Measurements from ENCODE around the gene RABGGTA. TPM values are rescaled to one million over a fixed set of nuclear protein-coding genes. Genes with fewer than 3 reads are reported as not detected.

Gene RABGGTA
- polyA plus RNA-seq, 3 donors, result 34.5 to 125 (median 35.4) TPM

DNA sequence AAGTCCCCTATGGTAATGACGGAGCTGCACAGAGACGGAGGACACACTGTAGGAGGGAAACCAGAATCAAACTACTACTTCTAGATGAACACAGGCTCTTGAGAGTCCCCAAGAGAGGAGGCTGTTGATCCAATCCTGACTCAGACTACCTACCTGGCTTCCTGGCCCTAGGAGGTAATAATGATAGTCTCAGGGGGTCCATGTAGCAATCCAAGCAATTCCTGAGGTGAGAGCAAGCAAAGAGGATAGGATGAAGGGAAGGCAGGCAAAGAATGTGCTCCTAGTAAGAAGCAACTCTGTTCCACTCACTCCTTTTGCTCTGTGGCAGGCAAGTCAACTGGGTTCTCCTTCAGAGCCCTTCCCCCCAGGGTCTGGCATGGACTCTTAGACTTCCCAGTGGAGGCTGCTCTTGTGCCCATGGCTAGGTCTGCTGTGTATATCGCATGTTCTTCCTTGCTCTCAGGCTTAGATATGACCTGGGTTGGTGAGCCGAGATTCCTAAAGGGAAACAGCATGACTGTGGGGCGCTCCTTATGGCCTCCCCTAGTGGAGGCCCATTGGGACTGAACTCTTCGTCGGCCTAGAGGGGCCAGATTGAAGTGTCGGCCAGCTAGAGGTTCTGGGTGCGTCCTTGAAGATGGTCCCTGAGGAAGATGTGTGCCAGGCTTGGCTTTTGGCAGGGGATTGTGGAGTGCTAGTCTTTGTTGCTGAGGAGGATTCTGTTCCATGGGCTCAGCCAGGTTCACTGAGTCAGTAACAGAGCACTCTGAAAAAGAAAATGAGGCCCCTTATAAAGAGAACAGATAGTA is 31.1 kb downstream of the RABGGTA start:
- DNase-seq, result no peak
- Mint-ChIP-seq H3K27ac (peak overlapping the region in 5 of 7 donors; percentile 19 to 88 (median 79)), H3K4me1 (peaks cover 66% of the 10 kb centered on the region), H3K27me3 (ENCODE audit: low read depth in 3 of 3) (no peaks in the 10 kb centered on the region), H3K4me3 (no peak overlapping the region), H3K36me3 (peaks cover 56 to 59% of the 10 kb centered on the region in 2 donors), H3K9me3 (peaks cover 0 to 2% (median 0%) of the 10 kb centered on the region in 7 donors)
- Histone ChIP-seq H3K79me2 (ENCODE audit: insufficient read depth, low read length) (peaks cover 55% of the 10 kb centered on the region), H3K4me2 (replicated peaks; ENCODE audit: extremely low read depth, low read length, poor library complexity, severe bottlenecking) (peak overlapping the region; percentile 80), H3K9me3 (replicated peaks in 1 of 2; ENCODE audit: control insufficient read depth in 1 of 2, insufficient read depth in 1 of 2, low read length in 2 of 2) (no peaks in the 10 kb centered on the region), H3K36me3 (replicated peaks in 1 of 2; ENCODE audit: control insufficient read depth in 1 of 2, insufficient read depth in 2 of 2, low read length in 2 of 2) (peaks cover 56 to 61% of the 10 kb centered on the region in 2 donors), H4K20me1 (ENCODE audit: insufficient read depth, low read length) (peaks cover 68% of the 10 kb centered on the region), H3K27ac (ENCODE audit: low read depth in 1 of 2, low read length in 2 of 2) (peak overlapping the region in 1 of 2 donors; percentile 45), H3K9ac (ENCODE audit: insufficient read depth, low read length, poor library complexity, severe bottlenecking) (no peak overlapping the region), H3K4me1 (ENCODE audit: control insufficient read depth in 1 of 2, insufficient read depth in 2 of 2, low read length in 2 of 2) (peaks cover 45 to 68% of the 10 kb centered on the region in 2 donors), H2AFZ (ENCODE audit: insufficient read depth, low read depth, low read length, poor library complexity, severe bottlenecking) (no peak overlapping the region), H3K27me3 (ENCODE audit: control insufficient read depth in 2 of 2, insufficient read depth in 2 of 2, low read length in 2 of 2) (no peaks in the 10 kb centered on the region), H3K4me3 (replicated peaks in 1 of 3; ENCODE audit: low read depth in 2 of 3, low read length in 3 of 3) (peak overlapping the region in 1 of 3 experiments; percentile 2)
- TF ChIP-seq, protein P1, sequence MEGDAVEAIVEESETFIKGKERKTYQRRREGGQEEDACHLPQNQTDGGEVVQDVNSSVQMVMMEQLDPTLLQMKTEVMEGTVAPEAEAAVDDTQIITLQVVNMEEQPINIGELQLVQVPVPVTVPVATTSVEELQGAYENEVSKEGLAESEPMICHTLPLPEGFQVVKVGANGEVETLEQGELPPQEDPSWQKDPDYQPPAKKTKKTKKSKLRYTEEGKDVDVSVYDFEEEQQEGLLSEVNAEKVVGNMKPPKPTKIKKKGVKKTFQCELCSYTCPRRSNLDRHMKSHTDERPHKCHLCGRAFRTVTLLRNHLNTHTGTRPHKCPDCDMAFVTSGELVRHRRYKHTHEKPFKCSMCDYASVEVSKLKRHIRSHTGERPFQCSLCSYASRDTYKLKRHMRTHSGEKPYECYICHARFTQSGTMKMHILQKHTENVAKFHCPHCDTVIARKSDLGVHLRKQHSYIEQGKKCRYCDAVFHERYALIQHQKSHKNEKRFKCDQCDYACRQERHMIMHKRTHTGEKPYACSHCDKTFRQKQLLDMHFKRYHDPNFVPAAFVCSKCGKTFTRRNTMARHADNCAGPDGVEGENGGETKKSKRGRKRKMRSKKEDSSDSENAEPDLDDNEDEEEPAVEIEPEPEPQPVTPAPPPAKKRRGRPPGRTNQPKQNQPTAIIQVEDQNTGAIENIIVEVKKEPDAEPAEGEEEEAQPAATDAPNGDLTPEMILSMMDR (IDR thresholded peaks at IDR 0.05), result no peak
- WGBS (ENCODE audit: insufficient coverage), result 100% methylated on average over 5 of the region's 9 CpGs
- intact Hi-C loops (cut with micrococcal nuclease), result loop anchor here in 1 of 2 donors (5.0 to 10.0 kb wide), 2 partner anchors 57 to 194 kb away; partner anchors contain the start of genes DHRS1 and NOP9

DNA sequence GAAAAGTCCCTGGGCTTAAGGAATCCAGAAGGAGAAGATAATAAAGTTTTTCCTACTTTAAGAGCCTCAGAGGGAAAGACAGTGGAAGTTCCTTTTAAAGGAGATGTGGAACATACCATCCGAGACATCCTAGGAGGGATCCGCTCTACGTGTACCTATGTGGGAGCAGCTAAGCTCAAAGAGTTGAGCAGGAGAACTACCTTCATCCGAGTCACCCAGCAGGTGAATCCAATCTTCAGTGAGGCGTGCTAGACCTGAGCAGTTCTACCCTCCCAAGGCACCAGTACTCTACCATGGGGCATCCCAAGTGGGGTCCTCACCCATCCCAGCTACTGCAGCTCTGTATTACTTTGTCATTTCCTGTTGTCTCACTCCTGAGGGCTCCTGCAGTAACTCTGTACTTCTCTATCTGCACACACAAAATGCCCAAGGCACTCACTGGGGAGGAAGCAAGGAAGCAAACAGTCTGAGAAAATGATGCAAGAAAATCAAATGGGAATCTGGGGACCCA is 32.8 kb downstream of the RABGGTA start:
- H2AFZ ChIP-seq (ENCODE audit: insufficient read depth, low read depth, low read length, poor library complexity, severe bottlenecking), result no peak overlapping the region
- no peak overlapping the region for H3K9ac ChIP-seq (ENCODE audit: insufficient read depth, low read length, poor library complexity, severe bottlenecking)
- no peaks in the 10 kb centered on the region for H3K9me3 ChIP-seq (replicated peaks in 1 of 2; ENCODE audit: control insufficient read depth in 1 of 2, insufficient read depth in 1 of 2, low read length in 2 of 2)
- peaks cover 69% of the 10 kb centered on the region for H3K4me1 Mint-ChIP-seq
- TF ChIP-seq, protein P1 (IDR thresholded peaks at IDR 0.05), result no peak
- H4K20me1 ChIP-seq (ENCODE audit: insufficient read depth, low read length), result peaks cover 77% of the 10 kb centered on the region
- peaks cover 56 to 75% of the 10 kb centered on the region in 2 donors for H3K36me3 ChIP-seq (replicated peaks in 1 of 2; ENCODE audit: control insufficient read depth in 1 of 2, insufficient read depth in 2 of 2, low read length in 2 of 2)
- H3K4me3 ChIP-seq (replicated peaks in 1 of 3; ENCODE audit: low read depth in 2 of 3, low read length in 3 of 3), result no peak overlapping the region
- peaks cover 47 to 62% of the 10 kb centered on the region in 2 donors for H3K4me1 ChIP-seq (ENCODE audit: control insufficient read depth in 1 of 2, insufficient read depth in 2 of 2, low read length in 2 of 2)
- WGBS (ENCODE audit: insufficient coverage), result 89% methylated on average over 5 of the region's 5 CpGs
- intact Hi-C loops (cut with micrococcal nuclease), result loop anchor here in 1 of 2 donors (10.0 kb wide), 1 partner anchor 104 kb away; the partner anchor contains the start of genes FITM1 and PSME1
- no peak overlapping the region for H3K4me3 Mint-ChIP-seq
- H3K27me3 Mint-ChIP-seq (ENCODE audit: low read depth in 3 of 3), result no peaks in the 10 kb centered on the region
- H3K27me3 ChIP-seq (ENCODE audit: control insufficient read depth in 2 of 2, insufficient read depth in 2 of 2, low read length in 2 of 2), result no peaks in the 10 kb centered on the region
- DNase-seq, result no peak
- H3K79me2 ChIP-seq (ENCODE audit: insufficient read depth, low read length), result peaks cover 72% of the 10 kb centered on the region
- H3K27ac ChIP-seq (ENCODE audit: low read depth in 1 of 2, low read length in 2 of 2), result peak overlapping the region in 1 of 2 donors; percentile 45
- peak overlapping the region in 4 of 7 donors; percentile 67 to 80 (median 71) for H3K27ac Mint-ChIP-seq
- H3K9me3 Mint-ChIP-seq, result no peaks in the 10 kb centered on the region
- no peak overlapping the region for H3K4me2 ChIP-seq (replicated peaks; ENCODE audit: extremely low read depth, low read length, poor library complexity, severe bottlenecking)
- H3K36me3 Mint-ChIP-seq, result peaks cover 66 to 69% of the 10 kb centered on the region in 2 donors
